Measurements from ENCODE around the gene GNL1. TPM values are rescaled to one million over a fixed set of nuclear protein-coding genes. Genes with fewer than 3 reads are reported as not detected.

The GNL1 gene
- total RNA-seq, 1 donor from 2014 or later: 33.0 TPM

GRCh38 chr6:30568245-30568644, 12.0 kb upstream of the GNL1 start:
- Histone ChIP-seq H3K27ac (no peak overlapping the region), H3K27me3 (no peaks in the 10 kb centered on the region), H3K4me1 (peaks cover 9 to 19% of the 10 kb centered on the region in 2 donors), H3K36me3 (peaks cover 0 to 3% of the 10 kb centered on the region in 2 donors), H3K4me3 (no peak overlapping the region), H3K9me3 (no peaks in the 10 kb centered on the region)
- intact Hi-C loops (cut with DNase I): no loop called here
- DNase-seq (ENCODE audit: low spot score in 2 of 2): no peak
- no peak for TF ChIP-seq CTCF (IDR thresholded peaks at IDR 0.05)

DNA sequence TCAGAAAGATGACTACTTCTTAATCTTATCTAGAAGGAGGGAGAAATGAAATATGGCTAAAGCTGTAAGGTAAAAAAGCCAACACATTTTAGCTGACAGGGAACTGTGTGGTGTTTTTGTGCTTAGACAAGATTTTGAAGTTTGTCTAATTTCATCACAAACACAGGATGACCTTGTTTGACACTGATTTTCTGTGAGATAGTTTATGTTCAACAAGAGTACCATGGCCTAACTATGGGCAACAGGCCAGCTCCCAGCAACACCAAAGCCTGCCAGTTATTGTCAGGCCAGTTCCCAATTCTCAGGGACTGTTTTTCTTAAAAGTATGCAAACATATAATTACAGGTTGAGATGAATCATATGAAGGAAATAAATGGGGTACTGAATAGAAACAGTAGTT, 9.5 kb upstream of the GNL1 start:
- H3K4me3 ChIP-seq: no peak overlapping the region
- DNase-seq (ENCODE audit: low spot score in 2 of 2): no peak
- no peak for TF ChIP-seq CTCF (IDR thresholded peaks at IDR 0.05)
- H3K9me3 ChIP-seq: no peaks in the 10 kb centered on the region
- no peaks in the 10 kb centered on the region for H3K27me3 ChIP-seq
- no peak overlapping the region for H3K27ac ChIP-seq
- peaks cover 8 to 26% of the 10 kb centered on the region in 2 donors for H3K36me3 ChIP-seq
- H3K4me1 ChIP-seq: peaks cover 0 to 9% of the 10 kb centered on the region in 2 donors
- intact Hi-C loops (cut with DNase I): no loop called here

GRCh38 chr6:30564114-30564513, 7.8 kb upstream of the GNL1 start:
- peaks cover 8 to 26% of the 10 kb centered on the region in 2 donors for H3K36me3 ChIP-seq
- no peak for DNase-seq (ENCODE audit: low spot score in 2 of 2)
- no peak for TF ChIP-seq CTCF (IDR thresholded peaks at IDR 0.05)
- H3K27ac ChIP-seq: no peak overlapping the region
- intact Hi-C loops (cut with DNase I): no loop called here
- H3K9me3 ChIP-seq: no peaks in the 10 kb centered on the region
- no peaks in the 10 kb centered on the region for H3K4me1 ChIP-seq
- no peaks in the 10 kb centered on the region for H3K27me3 ChIP-seq
- no peak overlapping the region for H3K4me3 ChIP-seq

GRCh38 chr6:30562470-30563425, 6.5 kb upstream of the GNL1 start:
- no peaks in the 10 kb centered on the region for H3K9me3 ChIP-seq
- peaks cover 4 to 8% of the 10 kb centered on the region in 2 donors for H3K4me1 ChIP-seq
- no peak for TF ChIP-seq CTCF (IDR thresholded peaks at IDR 0.05)
- DNase-seq (ENCODE audit: low spot score in 2 of 2): no peak
- no peak overlapping the region for H3K27ac ChIP-seq
- no peak overlapping the region for H3K4me3 ChIP-seq
- H3K27me3 ChIP-seq: no peaks in the 10 kb centered on the region
- intact Hi-C loops (cut with DNase I): no loop called here
- peaks cover 8 to 26% of the 10 kb centered on the region in 2 donors for H3K36me3 ChIP-seq

DNA sequence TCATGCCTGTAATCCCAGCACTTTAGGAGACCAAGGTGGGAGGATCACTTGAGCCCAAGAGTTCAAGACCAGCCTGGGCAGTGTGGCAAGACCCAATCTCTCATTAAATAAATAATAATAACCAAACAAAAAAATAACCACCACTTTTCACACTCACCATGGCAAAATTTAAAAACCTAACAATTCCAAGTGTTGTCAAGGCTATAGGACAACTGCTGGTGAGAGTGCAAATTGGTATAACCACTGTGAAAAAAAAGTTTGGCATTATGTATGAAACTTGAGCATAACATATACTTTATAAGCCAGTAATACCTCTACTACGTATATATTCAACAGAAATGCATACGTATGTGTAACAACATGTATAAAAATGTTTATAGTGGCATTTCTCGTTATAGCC, 4.6 kb upstream of the GNL1 start:
- TF ChIP-seq CTCF (IDR thresholded peaks at IDR 0.05): no peak

More for the DNA sequence above, 4.6 kb upstream of the GNL1 start:
- intact Hi-C loops (cut with DNase I): no loop called here
- H3K9me3 ChIP-seq: no peaks in the 10 kb centered on the region
- peaks cover 5 to 11% of the 10 kb centered on the region in 2 donors for H3K4me1 ChIP-seq
- H3K36me3 ChIP-seq: peaks cover 8 to 26% of the 10 kb centered on the region in 2 donors
- no peak overlapping the region for H3K4me3 ChIP-seq
- no peaks in the 10 kb centered on the region for H3K27me3 ChIP-seq
- no peak overlapping the region for H3K27ac ChIP-seq
- no peak for DNase-seq (ENCODE audit: low spot score in 2 of 2)
